Measurements from ENCODE around the gene SKI.

DNA sequence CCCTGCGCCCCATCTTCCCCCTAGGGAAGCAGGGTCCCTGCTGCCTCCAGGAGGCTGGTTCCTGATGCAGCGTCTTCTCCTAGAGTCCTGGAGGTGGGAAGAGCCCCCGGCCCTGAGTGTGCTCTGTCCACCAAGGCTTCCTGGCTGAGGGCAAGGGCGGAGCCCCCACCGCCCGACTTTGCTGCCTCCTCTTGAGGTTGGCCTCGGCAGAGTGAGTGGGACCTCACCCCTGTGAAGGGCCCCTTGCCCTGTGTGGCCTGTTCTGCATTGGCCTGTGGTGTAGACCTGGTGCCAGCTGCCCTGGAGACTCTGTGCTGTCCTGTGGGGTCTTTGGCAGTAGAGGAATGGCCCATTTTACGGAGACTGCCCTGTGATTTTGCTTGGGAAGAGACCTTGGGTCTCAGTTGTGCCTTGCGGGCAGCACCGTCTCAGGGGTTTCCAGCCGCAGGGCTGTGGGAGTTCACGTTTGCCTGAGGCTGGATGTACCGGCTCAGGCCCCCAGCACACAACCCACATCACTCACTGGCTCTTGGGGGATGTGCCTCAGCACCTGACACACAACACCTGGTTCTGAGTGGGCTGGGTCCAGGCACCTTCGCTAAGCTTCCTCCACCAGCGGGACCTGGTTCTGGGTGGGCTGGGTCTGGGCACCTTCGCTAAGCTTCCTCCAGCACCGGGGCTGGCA lies 73.6 kb downstream of the SKI start:
- TF ChIP-seq, protein P1, sequence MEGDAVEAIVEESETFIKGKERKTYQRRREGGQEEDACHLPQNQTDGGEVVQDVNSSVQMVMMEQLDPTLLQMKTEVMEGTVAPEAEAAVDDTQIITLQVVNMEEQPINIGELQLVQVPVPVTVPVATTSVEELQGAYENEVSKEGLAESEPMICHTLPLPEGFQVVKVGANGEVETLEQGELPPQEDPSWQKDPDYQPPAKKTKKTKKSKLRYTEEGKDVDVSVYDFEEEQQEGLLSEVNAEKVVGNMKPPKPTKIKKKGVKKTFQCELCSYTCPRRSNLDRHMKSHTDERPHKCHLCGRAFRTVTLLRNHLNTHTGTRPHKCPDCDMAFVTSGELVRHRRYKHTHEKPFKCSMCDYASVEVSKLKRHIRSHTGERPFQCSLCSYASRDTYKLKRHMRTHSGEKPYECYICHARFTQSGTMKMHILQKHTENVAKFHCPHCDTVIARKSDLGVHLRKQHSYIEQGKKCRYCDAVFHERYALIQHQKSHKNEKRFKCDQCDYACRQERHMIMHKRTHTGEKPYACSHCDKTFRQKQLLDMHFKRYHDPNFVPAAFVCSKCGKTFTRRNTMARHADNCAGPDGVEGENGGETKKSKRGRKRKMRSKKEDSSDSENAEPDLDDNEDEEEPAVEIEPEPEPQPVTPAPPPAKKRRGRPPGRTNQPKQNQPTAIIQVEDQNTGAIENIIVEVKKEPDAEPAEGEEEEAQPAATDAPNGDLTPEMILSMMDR (IDR thresholded peaks at IDR 0.05): no peak
- TF ChIP-seq POLR2A (IDR thresholded peaks at IDR 0.05) (no peak), POLR2AphosphoS5 (IDR thresholded peaks at IDR 0.05) (no peak)

Measured in breast epithelium (tissue), 3 donors.